GM21423 (cell line): Measurements from ENCODE around the gene GOLGA6L22.
"Not testable (repeated sequence)": the region's sequence is repeated elsewhere in the genome, so short reads cannot be mapped to it uniquely, and the experiment has no call there.

Experiments
- ATAC-seq: cut with Tn5 transposase; IDR thresholded peaks from one replicate; pipeline ENCODE4 v1.9.1; 2021; ENCODE audit warnings: mild to moderate bottlenecking, moderate library complexity; ENCODE audit not compliant: unreplicated experiment

The GOLGA6L22 gene, protein sequence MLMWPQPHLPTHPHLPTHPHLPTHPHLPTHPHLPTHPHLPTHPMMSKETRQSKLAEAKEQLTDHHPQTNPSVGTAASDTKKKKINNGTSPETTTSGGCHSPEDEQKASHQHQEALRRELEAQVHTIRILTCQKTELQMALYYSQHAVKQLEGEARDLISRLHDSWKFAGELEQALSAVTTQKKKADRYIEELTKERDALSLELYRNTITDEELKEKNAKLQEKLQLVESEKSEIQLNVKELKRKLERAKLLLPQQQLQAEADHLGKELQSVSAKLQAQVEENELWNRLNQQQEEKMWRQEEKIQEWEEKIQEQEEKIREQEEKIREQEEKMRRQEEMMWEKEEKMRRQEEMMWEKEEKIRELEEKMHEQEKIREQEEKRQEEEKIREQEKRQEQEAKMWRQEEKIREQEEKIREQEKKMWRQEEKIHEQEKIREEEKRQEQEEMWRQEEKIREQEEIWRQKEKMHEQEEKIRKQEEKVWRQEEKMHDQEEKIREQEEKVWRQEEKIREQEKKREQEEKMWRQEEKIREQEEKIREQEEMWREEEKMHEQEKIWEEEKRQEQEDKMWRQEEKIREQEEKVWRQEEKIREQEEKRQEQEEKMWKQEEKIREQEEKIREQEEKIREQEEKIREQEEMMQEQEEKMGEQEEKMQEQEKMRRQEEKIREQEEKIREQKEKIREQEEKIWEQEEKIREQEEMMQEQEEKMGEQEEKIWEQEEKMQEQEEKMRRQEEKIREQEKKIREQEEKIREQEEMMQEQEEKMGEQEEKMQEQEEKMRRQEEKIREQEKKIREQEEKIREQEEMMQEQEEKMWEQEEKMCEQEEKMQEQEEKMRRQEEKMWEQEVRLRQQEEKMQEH

DNA sequence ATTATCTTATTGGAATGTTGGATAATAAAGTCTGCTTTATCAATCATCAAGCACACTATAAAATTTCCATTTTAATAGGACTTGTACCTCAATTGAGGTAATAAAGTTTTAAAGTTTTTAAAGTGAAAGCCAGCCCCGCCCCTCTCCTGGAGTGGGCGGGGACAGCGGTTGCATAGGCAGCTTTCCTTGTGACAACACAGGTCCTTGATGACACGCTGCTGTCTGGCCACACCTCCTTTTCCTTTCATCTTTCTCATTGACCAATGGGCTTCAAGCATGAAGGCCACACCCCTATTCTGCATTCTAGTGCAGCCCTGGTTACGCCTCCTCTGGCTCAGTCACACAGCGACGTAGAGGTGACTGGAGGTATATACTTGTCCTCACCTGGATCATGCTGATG, at the start of gene GOLGA6L22:
GOLGA6L22 (plus strand) TSS at position 301 of the 400 bp plus-strand sequence; CDS start at position 392, 91 bp downstream.
- ATAC-seq, result not testable (repeated sequence)

DNA sequence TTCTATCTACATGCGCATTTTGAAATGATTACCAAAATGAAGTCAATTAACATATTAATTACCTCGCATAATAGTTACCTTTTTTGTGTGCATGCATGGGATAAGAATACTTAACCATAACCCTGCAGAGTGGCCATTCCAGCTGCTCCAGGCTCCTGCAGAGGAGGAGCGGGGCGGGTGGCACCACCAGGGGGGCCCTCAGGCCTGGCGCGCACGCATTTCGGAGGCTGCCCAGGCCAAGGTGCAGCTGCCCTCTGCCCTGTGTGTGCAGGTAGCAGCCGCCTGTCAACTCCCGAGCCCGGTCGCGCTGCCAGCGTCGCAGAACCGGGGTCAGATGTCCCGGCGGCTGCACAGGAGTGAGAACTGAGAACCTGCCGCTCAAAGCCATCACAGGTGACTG, 41.4 kb upstream of the GOLGA6L22 start:
- ATAC-seq, result not testable (repeated sequence)

DNA sequence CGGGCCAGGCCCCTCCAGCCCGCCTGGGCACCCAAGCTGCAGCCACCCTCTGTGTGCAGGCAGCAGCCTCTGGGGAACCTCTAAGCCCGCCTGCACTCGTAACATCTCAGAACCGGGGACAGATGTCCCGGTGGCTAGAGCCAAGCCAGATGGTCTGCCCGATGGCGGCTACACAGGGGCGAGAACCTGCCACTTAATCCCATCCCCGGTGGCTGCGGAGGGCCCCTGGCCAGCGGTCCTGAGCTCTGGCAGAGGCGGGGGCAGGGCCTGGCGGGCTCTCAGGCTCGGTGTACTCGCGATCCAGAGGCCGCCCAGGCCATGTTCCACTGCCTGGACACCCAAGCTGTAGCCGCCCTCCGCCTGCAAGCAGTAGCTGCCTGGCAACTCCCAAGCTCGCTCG, 40.9 kb upstream of the GOLGA6L22 start:
- not testable (repeated sequence) for ATAC-seq

DNA sequence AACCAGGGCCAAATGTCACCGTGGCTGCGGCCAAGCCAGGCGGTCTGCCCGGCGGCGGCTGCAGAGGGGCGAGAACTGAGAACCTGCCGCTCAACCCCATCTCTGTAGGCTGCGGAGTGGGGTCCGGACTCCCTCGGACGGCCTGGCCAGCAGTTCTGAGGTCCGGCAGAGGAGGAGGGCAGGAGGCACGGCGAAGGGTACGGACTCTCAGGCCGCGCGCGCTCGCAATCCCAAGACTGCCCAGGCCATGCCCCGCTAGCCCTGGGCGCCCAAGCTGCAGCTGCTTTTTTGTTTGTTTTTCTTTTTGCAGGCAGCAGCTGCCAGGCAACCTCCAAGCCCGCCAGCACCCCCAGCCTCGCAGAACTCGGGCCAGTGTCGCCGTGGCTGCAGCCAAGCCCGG, 40.5 kb upstream of the GOLGA6L22 start:
- not testable (repeated sequence) for ATAC-seq

- ATAC-seq, result not testable (repeated sequence)
These were observed 40.0 kb upstream of the GOLGA6L22 start for GRCh38 chr15:22418666-22419065.

DNA sequence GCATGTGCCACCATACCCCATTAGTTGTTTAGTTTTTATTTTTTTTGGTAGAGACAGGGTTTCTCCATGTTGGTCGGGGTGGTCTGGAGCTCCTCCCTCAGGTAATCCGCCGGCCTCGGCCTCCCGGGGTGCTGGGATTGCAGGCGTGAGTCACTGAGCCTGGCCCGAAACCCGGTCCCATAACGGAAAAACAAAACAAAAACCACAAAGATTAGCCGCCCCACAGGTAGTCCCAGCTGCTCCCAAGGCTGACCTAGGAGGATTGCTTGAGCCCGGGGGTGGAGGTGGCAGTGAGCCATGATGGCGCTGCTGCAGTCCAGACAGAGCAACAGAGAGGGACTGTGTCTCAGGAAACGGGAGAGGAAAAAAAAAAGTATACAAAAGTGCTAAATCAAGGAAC, 38.4 kb upstream of the GOLGA6L22 start:
- ATAC-seq, result not testable (repeated sequence)

DNA sequence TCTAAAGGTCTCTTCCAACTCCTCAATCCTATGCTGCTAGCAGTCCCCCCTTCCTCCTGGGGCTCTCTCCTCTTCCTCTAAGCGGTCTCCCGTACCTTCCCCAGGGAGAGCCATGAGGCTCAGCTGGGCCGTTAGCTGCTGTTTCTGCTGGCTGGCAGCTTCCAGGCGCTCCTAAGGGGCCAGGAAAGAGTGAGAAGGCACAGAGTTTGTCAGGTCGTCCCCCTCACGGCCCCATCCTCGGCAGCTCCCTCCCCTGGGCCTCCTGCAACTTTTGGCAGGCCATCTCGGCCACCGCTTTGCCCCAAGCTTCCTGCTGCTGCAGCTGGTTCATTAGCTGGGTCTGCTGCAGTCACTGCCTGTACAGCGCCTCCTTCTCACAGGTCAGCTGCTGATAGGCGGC, 29.3 kb upstream of the GOLGA6L22 start:
- not testable (repeated sequence) for ATAC-seq

DNA sequence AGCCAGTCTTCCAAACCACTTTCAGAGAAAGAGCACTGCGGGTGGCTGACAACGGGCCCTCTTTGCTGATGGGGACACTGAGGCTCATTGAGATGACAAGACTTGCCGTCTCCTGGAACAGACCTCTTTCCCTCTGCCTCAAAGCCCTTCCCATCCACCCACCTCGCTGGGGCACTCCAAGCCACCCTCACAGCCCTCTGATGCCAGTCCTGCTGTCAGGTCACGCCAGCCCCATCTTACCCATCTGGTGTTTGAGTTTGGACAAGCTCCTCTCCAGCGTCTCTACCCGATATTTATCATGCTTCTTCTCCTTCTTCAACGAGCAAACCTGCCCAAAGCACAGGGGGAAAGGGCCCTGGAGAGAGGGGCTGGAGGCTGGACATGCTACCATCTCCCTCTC, 27.0 kb upstream of the GOLGA6L22 start:
- not testable (repeated sequence) for ATAC-seq

DNA sequence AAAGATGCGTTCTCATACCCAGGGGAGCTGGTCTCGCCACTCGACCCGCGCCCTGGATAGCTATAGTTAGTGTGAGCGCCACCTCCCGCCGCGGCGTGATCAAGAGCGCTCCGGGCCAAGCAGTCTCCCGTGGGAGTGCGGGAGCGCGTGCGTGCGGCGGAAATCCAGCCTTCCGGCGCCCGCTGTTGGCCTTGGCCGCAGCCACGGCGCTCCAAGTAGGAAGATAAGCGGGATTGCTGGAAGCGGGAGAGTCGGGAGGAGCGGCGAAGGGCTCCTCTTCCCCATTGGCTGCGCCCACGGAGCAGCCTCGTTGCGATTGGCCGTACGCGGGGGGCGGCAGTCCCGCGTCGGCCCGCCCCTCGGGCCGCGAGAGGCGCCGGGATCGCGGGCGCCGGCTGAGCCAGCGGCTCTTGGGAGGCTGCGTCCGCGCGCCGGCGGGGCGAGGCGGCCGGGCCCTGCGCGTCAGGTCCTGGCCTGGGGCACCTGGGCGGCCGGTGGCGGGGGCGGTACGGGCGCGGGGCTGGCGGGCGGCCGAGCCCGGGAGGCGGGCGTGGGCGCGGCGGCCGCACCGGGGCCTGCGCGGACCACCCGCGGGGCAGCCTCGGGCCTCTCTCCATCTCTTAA, 35.9 kb downstream of the GOLGA6L22 start:
- ATAC-seq, result not testable (repeated sequence)

- not testable (repeated sequence) for ATAC-seq
These were observed 38.5 kb downstream of the GOLGA6L22 start for GRCh38 chr15:22497200-22497599.

GRCh38 chr15:22498220-22498925, 39.7 kb downstream of the GOLGA6L22 start:
- not testable (repeated sequence) for ATAC-seq

DNA sequence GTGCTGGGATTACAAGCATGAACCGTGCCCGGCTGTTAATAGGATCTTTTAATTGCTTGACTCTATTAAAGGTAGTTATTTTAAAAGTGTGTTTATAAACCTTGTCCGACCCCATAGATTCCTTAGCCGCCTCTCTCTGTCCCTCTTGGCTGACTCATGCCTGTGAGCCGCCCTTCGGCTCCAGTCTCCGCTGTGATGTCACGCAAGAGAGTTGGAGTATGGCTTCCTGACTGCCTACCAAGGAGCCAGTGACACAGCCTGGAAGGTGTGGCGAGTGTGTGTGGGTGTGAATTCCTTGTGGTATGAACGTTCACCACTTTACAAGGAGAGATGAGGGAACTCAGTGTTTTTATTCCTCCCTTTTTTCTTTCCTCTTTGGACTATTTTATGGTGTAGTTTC, 43.6 kb downstream of the GOLGA6L22 start:
- ATAC-seq, result not testable (repeated sequence)

DNA sequence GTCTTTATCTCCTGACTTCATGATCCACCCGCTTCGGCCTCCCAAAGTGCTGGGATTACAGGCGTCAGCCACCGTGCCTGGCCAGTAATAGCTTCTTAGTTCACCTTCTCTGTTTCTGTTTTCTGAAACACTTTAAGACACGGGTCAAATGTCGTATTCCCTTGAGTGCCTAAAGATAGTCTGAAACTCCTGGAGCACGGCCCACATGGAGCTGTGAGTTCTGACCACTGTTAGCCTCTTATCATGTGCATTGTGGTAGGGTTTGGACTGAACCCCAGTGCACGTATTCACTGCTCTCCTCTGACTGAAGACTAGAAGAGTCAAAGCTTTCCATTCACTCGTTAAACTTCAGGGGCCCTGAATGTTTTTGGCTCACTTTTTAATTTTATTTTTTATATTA, 48.3 kb downstream of the GOLGA6L22 start:
- ATAC-seq, result not testable (repeated sequence)

- ATAC-seq, result not testable (repeated sequence)
These were observed 57.4 kb downstream of the GOLGA6L22 start for GRCh38 chr15:22516140-22516539.
